NCI-H526 treated with DMSO at 0.1 percent for 48 hours (cell line): Measurements from ENCODE around the gene THSD8.

Experiments
- DNase-seq: peaks from one replicate; lab custom pipeline; 2025; lab: John Stamatoyannopoulos, UW

The THSD8 gene

DNA sequence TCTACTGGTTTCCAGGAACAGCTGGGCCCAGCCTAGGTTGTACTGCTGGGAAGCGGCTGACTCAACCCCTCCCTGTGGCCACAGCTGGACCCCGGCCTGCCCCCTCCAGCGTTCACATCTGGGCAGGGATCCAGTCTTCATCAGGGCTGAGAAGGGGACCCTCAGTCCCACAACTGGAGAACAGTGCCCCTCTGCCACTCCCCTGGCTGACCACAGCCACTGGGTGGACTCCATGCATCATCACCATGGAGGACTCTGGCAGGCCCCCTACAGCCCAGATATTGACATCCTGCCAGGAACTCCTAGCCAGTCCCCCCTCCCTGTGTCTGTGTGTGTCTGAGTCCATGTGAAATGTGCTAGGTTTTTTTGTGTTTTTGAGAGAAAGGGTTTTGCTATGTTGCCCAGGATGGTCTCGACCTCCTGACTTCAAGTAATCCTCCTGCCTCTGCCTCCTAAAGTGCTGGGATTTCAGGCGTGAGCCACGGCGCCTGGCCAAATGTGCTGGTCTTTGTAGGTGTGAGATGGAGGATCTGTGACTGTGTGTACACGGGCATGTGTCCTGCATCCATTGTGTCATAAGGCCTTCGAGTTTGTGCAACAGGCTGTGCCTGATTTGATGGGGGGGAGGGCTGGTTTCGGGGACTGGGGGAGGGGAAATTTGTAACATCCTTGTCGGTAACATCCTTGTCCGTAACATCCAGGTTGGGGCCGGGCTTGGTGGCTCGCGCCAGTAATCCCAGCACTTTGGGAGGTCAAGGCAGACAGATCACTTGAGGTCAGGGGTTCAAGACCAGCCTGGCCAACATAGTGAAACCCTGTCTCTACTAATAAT is 22.5 kb upstream of the THSD8 start:
- no peak for DNase-seq

DNA sequence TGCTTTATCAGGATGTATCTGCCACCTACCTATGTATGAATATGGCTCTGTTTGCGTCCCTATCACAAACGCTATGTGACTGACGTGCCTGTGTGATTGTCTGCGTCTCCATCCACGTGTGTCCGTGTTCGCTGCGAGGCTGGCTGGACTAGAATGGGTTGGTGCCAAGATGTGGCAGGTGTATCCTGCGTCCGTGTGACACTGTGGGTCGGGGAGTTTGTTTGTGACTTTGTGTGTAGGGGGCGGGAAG is 19.8 kb upstream of the THSD8 start:
- DNase-seq = no peak

DNA sequence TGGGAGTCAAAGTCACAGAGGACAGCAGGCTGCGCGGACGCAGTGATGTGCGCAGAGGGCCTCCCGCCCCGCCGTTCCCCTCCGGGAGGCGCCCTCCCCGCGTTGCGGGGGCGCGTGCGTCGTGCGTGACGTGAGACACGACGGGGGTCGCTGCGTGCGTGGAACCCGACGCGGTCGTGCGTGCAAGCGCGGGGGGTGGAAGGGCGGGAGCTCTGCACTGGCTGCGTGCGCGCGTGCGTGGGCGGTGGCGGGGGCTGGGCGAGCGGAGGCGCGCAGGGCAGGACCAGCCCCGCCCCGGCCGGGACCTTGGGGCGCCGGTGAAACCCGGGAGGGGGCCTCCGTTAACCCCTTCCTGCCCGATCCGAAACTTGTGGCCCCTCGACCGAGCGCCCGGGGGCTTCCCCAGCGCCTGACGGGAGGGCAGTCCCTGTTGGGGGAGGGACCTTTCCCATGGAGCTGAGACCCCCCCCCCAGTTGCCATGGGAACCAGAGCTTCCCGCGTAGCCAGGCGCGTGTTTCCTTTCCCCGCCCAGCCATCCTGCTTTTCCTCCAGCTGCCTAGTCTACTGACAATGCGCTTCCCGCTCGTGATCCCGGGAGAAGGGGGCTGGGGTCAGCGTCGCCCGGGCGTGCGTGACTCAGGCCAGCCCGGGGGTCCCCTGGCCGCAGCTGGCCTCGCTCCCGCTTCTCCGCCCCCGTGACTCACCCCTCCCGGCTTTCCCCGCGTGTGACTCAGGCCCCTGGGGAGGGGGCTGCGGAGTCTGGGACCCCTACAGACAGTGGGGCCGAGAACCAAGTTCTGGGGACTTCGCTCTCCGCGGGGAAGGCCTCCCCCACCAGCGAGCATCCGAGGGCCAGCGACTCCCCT is 19.2 kb upstream of the THSD8 start:
- peak; percentile 18 for DNase-seq

DNA sequence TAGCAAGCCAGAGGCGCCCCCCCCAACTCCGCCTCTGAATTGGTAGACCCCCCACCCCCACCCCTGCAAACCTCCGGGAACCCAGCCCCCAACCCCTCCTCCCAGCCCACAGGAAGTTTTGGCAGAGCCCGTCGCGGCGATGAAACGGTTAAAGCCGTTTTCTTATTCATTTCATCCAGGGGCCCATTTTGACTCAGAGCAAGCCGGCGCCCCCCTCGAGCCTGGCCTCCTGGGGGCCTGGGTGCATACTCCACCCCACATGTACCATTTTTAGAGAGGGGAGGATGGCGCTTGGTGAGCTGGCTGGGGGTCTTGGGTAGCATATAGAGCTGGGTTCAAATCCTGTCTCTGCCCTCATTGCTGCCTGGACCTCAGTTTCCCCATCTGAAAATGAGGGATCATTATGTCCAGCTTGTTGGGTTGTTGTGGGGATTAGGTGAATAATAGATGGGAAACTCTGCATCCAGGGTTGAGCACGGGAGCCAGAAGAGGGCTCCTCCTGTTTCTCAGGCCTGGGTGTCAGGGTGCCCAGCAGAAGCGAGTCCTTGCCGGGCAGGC is 18.5 kb upstream of the THSD8 start:
- no peak for DNase-seq

DNA sequence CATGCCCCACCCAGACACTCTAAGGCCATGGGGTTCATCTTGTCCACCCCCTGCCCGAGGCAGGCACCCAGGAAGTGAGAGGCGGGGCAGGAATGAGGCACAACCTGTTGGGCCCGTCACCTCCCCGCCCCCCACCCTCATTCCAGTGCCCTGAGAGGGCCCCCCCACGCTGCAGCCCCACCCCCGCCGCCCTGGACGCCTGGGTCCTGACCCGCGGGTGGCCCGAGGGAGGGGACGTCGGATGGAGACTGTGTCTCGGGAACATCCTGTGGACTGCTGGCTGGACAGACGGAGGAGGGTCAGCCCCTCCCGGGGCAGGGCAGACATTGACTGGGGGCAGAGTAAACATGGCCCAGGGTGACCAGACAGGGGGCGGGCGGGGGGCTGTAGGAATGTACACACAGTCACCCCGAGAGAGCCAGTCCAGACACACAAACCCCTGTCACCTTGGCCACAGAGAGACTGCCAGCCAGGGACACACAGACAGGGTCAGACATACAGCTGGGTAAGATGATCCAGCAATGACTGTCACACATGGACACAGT is 17.9 kb upstream of the THSD8 start:
- no peak for DNase-seq

DNA sequence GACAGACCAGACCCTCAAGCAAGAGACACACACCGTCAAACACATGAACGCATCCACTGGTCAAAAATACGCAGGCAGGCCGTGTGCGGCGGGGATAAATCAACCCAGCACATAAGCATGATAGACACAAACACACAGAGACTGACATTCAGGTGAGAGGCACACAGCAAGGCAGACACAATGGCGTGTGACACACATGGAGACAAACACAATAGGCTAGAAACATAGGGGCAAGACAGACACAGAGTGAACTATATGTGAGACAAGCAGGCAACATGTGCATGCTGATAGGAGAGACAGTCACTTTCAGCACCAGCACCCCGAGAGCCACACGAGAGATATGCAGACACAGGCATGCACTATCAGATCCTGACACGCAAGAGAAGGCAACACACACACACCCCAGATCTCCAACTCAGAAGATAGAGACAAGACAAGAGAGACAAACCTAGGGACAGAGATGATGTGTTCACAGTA is 17.4 kb upstream of the THSD8 start:
- no peak for DNase-seq

DNA sequence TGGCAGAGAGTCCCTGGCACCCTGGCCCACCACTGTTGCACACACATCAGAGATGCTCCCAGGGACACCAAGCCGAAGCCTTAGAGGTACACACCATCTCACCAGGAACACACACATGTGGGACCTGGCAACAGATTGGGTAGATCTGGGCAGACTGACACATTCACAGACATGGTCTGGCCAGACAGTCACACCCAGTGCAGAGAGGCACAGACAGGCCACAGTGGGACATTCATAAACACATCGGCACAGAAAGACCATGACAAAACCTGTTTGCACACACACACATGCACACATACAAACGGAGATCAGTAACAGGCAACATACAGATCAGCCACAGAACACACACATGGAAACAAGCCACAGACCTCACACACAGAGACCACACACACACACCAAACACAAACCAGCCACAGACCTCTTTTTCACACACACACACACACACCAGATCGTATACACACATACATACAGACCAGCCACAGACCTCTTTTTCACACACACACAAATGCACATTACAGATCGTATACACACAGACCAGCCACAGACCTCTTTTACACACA is 16.9 kb upstream of the THSD8 start:
- no peak for DNase-seq

DNA sequence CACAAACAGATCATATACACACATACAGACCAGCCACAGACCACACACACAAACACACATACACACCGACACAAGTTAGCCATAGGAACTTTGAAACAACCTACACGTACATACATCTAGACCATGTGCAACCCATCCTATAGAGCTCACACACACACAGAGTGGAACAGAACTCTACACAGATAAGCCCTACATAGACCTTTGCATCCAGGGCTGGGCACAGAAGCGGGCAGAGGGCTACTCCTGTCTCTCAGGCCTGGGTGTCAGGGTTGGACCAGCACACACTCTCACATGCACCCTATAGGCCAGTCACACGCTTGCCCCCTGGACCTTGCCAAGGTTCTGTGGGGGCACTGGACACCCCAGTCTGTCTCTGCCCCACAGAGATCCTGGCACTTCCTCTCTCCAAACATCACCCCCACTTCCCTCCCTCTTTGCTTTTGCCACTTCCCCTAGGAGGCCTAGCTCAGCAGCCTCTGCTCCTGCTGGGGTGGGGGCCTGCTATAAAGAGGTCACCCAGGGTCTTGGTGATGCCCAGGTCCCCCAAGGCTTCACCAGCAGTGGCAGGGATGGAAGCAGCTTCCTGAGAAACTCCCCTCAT is 16.3 kb upstream of the THSD8 start:
- DNase-seq = no peak

DNA sequence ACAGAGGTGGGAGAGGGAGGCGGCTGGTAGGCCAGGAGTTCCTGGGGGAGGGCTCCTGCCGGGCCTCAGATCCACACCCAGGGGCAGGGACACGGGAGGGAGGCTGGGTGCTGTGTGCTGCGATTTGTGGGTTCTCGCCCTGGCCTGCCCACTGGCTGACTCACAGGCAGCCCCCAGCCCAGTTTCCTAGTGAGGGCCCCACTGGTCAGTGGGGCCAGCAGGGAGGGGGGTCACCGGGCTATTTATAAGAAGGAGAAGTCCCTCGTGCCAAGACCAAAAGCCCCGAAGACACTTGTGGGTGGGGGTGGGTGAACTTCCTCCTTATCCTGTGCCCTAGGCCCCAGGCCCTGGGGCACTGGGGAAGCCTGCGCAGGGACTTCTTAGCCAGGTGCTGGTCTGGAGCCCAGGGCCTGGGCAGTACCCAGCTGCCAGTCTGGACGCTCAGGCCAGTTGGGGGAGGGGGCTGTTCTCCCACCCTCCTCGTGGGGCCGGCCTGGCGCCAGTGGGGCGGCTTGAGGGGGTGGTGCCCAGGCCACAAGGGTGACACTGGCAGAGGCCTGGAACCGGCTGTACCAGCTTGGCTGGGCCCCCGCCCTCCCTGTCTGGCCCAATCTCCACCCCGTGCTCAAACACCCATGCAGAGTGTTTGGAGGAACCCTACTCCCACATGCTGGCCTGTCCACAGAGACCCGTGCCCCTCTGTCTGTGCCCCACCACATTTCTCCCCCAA is 15.6 kb upstream of the THSD8 start:
- no peak for DNase-seq

DNA sequence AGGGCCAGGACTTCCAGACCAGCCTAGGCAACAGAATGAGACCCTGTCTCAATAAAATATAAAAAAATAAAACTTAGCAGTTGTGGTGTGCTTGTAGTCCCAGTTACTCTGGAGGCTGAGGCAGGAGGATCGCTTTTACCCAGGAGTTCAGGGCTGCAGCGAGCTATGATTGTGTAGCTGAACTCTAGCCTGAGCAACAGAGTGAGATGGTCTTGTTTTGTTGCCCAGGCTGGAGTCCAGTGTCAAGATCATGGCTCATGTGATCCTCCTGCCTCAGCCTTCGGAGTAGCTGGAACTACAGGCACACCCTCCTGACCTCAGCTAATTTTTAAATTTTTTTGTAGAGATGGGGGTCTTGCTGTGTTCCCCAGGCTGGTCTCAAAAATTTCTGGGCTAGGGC is 14.9 kb upstream of the THSD8 start:
- DNase-seq = no peak

DNA sequence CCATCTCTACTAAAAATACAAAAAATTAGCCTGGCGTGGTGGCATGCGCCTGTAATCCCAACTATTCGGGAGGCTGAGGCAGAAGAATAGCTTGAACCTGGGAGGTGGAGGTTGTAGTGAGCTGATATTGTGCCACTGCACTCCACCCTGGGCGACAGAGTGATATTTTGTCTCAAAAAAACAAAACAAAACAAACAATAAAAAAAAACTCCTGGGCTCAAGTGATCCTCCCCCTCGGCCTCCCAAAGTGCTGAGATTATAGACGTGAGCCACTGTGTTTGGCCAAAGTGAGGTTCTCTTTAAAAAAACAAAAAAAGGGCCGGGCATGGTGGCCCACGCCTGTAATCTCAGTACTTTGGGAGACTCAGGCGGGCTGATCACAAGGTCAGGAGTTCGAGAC is 14.4 kb upstream of the THSD8 start:
- no peak for DNase-seq

DNA sequence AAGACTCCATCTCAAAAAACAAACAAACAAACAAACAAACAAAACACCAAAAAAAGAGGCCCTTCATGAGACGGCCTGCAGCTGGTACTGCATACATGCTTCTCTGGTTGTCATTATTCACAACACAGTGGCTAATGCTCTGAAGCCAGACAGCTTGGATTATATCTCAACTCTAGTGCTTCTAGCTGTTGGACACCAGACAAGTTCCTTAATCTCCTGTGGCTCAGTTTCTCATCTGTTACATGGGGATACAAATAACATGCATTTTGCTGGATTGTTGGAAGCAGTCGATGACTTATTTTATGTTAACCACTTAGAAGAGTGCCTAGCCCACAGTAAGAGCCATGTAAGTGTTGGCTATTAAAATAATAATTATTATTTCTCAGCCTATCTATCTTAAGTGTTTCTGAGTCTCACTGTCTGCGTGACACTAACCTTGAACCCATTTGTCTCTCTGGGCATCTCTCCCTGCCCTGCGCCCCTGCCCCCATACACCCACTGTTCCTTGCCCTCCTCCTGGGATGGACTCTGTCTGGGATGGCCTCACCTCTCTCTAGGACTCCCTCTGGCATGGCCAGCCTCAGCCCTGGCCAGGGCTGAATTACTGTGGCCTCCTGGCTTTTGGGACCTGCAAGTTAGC is 13.7 kb upstream of the THSD8 start:
- DNase-seq = no peak

DNA sequence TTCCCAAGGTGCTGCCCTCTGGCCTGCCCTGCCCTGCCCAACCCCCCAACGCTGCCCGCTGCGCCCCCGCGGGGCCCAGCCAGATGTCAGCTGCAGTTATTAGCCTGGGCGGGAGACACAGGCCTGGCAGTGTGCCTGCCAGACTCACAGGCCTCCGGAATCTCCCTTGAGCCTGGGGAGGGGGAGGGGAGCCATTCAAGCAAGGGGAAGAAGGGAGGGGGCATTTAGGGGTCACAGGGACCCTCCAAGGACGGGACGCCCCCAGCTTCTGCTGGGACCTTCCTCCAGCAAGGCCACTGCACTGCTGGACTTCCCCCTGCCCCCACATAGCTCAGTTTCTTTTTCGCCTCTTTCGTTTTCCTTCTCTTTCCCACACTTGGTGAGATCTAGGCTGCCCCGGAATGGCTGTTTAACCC is 13.2 kb upstream of the THSD8 start:
- no peak for DNase-seq

DNA sequence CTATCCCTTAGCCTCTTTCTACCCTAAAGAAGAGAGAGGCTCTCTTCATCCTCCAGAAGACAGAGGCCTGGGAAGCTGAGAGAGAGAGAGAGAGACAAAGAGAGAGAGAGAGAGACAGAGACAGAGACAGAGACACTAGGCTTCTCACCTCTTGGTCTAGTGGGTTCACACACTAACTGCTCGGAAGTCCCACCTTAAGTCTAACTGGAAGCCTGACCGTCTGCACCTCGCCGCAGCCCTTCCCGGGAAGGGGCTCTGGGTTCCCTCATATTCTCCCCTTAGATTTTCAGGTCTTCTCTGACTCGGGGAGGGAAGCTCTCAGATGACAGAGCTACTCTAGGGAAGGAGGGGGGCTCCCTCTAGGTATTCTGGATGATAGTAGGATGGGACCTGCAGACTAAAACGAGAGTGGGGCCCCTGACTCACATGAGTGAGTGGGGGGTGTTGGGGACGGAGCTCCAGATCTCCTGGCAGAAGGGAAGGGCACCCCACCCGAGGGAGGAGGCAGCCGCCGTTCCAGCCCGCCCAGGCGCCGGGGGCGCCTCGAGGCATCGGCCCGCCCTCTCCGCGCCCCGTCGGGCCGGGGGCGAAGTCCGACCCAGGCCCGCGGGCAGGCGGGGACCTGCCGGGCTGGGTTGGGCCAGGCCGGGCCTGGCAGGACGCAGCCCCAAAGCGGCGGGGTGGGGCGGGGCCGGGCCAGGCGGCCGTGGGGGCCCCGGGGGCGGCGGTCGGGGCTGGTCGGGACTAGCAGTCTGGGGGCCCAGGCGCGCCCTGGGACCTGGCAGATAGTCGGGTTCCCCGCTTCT is 12.6 kb upstream of the THSD8 start:
- DNase-seq = no peak

DNA sequence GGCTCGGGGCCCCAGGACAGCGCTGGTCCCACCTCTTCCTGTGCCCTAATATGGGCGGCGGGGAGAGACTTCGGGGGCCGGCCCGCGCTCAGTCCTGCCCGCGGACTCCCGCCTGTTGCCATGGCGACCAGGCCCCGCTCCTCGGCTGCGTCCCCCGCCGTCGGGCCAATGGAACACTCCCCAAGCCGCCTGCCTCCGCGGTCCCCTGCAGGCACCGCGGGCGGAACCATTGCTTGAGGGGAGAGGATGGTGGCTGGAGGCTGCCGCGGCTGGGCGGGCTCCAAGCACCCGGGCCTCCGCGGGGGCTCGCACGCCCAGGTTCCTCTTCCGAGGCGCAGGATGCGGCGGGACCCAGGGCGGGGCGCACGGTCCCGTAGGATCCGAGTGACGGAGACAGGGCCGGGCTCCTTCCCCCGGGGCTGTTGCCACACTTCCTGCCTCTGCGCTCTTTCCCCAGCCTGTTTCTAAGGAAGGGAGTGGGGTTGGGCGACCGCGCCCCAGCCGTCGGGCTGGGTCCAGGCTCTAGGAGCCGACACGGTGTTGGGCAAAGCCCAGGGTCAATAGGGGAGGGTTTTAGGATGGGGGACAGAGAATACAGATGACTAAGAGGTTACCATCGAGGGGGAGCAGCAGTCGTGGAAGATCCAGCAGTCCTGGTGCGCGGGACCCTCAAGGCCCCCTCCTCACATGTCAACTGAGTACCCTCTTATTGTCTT is 11.8 kb upstream of the THSD8 start:
- peak; percentile 61 for DNase-seq

DNA sequence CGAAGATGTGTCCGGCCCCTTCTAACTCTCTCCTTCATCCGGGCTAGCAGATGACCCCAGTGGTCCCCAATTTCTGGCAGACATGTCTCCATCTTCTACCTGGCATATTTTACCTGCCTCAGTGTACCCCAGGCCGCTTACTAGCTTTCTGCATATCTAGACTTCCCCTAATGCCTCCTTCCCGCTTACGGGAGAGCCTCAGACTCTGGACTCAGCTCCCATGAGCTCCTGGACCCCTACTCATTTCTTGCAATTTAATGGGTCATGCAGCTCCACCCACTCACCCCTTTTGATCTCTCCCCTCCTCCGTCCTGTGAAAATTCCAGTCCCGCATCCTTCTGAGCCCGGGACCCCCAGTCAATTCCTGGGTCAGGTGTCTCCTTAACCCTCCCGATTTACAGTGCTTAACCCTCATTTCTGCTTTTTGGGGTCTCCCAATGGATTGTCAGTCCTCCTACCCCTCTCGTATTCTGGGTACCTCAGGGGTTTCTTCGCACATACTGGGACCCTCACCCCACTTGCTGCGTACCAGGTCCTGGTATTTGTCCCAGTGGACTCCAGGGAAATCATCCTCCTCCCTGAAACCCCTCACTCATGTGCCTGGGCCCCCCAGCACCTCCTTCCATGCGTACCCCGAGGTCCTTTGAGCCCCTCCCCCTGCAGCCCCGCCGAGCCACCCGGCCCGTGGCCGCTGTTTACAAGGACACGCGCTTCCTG is 11.1 kb upstream of the THSD8 start:
- DNase-seq = no peak

DNA sequence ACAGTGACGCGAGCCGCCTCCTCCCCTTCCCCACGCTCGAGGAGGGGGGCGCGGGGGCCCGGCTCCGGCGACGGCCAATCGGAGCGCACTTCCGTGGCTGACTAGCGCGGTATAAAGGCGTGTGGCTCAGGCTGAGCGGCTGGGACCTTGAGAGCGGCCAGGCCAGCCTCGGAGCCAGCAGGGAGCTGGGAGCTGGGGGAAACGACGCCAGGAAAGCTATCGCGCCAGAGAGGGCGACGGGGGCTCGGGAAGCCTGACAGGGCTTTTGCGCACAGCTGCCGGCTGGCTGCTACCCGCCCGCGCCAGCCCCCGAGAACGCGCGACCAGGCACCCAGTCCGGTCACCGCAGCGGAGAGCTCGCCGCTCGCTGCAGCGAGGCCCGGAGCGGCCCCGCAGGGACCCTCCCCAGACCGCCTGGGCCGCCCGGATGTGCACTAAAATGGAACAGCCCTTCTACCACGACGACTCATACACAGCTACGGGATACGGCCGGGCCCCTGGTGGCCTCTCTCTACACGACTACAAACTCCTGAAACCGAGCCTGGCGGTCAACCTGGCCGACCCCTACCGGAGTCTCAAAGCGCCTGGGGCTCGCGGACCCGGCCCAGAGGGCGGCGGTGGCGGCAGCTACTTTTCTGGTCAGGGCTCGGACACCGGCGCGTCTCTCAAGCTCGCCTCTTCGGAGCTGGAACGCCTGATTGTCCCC is 10.4 kb upstream of the THSD8 start, which contains the start of gene JUNB:
JUNB (plus strand) TSS at position 142 of the 706 bp plus-strand sequence; CDS start at position 428, 286 bp downstream.
- DNase-seq = peak; percentile 84
